MCF 10A (cell line): ENCODE measurements around the gene PLEKHH1. TPM values are rescaled to one million over a fixed set of nuclear protein-coding genes. Genes with fewer than 3 reads are reported as not detected.
A peak's percentile ranks its signal among the peaks of the same experiment; 100 is the strongest.

Experiments used
- BruUV-seq: library from RNA; stranded (reverse); fragments of 400-500 nt; replicated peaks from 2 replicates; lab custom pipeline; 2021; lab: Mats Ljungman, UMichigan
- CTCF ChIA-PET: fragments of 300-600 bp; sonication (Branson Sonifier 250); formaldehyde crosslinking; extraction: SDS; loops from one replicate; lab custom pipeline; 2021; ENCODE audit warnings: antibody characterized with exemption, inconsistent platforms; lab: Yijun Ruan, JAX
- POLR2A ChIA-PET: fragments of 300-600, 350-650 bp; sonication (Branson Sonifier 250); formaldehyde crosslinking; extraction: SDS; loops from one replicate; lab custom pipeline; 2020; ENCODE audit warnings: antibody characterized with exemption, inconsistent platforms; lab: Yijun Ruan, JAX
- DNase-seq: peaks from one replicate; pipeline ENCODE4 v3.0.0-alpha.2; 2018; ENCODE audit not compliant: unreplicated experiment
- H3K27ac Mint-ChIP-seq: one replicate; pipeline ENCODE4 v1.8.0; 2022; ENCODE audit warnings: mild to moderate bottlenecking, low read depth, mixed read lengths; ENCODE audit not compliant: unreplicated experiment
- H3K27me3 Mint-ChIP-seq: one replicate; pipeline ENCODE4 v1.8.0; 2022; ENCODE audit warnings: mixed read lengths; ENCODE audit not compliant: insufficient read depth, unreplicated experiment
- H3K36me3 Mint-ChIP-seq: one replicate; pipeline ENCODE4 v1.8.0; 2022; ENCODE audit warnings: mild to moderate bottlenecking, moderate library complexity, mixed read lengths; ENCODE audit not compliant: insufficient read depth, unreplicated experiment
- H3K4me1 Mint-ChIP-seq: one replicate; pipeline ENCODE4 v1.8.0; 2022; ENCODE audit warnings: mixed read lengths; ENCODE audit not compliant: insufficient read depth, unreplicated experiment
- H3K4me3 Mint-ChIP-seq: one replicate; pipeline ENCODE4 v1.8.0; 2022; ENCODE audit warnings: mild to moderate bottlenecking, moderate library complexity, mixed read lengths; ENCODE audit not compliant: unreplicated experiment
- H3K9me3 Mint-ChIP-seq: one replicate; pipeline ENCODE4 v1.8.0; 2022; ENCODE audit warnings: mixed read lengths; ENCODE audit not compliant: unreplicated experiment
- intact Hi-C: fragments of 100-400 bp; cut with micrococcal nuclease; formaldehyde crosslinking; loops from 2 replicates; pipeline ENCODE4 v1.14.1; 2022
- total RNA-seq: library from RNA; stranded (reverse); gene quantifications from 2 replicates; pipeline ENCODE4 v1.2.3, GENCODE V29; 2022
- TF ChIP-seq, protein P1 (sequence below): fragments of 200-600 bp; IDR thresholded peaks from one replicate; pipeline ENCODE4 v1.8.0; 2022; ENCODE audit warnings: antibody characterized with exemption, mild to moderate bottlenecking; ENCODE audit not compliant: unreplicated experiment

The PLEKHH1 gene
- total RNA-seq, 1 experiment from 2014 or later, result 5.8 TPM

DNA sequence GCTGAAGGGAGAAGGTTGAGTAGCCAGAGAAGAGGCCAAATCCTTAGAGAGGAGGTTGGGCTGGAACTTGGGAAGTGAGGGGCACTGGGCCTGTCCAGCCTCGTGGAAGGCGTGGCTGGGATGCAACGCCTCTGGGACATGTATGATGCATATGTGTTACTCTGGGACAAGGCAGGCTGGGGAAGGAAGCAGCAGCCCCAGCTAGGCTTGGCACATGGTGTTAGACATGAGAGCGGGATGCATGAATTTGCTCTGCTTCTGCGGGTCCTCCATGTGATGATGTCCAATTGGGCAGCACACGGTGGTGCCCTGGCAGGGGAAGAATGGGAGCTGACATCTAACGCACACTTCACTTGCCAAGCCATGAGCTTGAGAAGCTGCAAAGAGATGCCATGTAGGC, 21.3 kb downstream of the PLEKHH1 start:
- no peak for DNase-seq
- ChIA-PET POLR2A (interaction anchor here (0.9 to 1.2 kb wide), 2 partner anchors 12 to 38 kb away, joined by 3 read pairs; no protein-coding TSS in a partner anchor), CTCF (interaction anchor here (0.6 to 3.9 kb wide), 7 partner anchors 17 to 148 kb away, joined by 3 to 19 read pairs (median 3); no protein-coding TSS in a partner anchor)
- Mint-ChIP-seq H3K27me3 (no peaks in the 10 kb centered on the region), H3K36me3 (no peaks in the 10 kb centered on the region), H3K27ac (no peak overlapping the region), H3K9me3 (no peaks in the 10 kb centered on the region), H3K4me1 (peaks cover 12% of the 10 kb centered on the region), H3K4me3 (no peak overlapping the region)
- intact Hi-C loops, result no loop called here
- TF ChIP-seq, protein P1, sequence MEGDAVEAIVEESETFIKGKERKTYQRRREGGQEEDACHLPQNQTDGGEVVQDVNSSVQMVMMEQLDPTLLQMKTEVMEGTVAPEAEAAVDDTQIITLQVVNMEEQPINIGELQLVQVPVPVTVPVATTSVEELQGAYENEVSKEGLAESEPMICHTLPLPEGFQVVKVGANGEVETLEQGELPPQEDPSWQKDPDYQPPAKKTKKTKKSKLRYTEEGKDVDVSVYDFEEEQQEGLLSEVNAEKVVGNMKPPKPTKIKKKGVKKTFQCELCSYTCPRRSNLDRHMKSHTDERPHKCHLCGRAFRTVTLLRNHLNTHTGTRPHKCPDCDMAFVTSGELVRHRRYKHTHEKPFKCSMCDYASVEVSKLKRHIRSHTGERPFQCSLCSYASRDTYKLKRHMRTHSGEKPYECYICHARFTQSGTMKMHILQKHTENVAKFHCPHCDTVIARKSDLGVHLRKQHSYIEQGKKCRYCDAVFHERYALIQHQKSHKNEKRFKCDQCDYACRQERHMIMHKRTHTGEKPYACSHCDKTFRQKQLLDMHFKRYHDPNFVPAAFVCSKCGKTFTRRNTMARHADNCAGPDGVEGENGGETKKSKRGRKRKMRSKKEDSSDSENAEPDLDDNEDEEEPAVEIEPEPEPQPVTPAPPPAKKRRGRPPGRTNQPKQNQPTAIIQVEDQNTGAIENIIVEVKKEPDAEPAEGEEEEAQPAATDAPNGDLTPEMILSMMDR, result no peak
- BruUV-seq, result no TSS peak

DNA sequence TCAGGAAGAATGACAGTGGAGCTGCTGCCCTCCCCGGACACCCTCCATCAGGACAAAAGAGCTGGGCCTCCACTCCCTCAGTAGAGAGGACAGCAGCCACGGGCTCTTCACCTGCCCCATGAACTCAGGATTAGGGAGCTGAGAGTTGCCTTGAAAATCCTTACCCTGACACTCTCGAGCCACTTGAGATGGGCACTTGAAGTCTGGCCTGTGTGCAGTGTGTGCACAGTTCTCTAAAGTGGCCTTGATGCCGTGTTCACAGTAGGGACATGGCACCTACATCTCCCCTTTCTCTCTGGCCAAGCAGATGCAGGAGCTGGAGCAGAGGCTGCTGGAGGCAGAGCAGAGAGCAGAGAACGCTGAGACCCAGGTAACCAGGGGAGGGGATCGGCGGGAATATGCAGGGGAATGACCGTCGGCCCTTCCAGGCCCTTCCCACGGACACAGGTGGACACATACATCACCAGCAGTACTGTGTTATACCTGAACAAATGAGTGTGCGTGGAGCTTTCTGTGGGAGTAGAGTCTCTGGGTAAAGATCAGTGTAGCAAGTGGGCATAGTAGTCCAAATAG, 22.5 kb downstream of the PLEKHH1 start:
- BruUV-seq, result no TSS peak
- H3K9me3 Mint-ChIP-seq, result no peaks in the 10 kb centered on the region
- H3K27me3 Mint-ChIP-seq, result no peaks in the 10 kb centered on the region
- intact Hi-C loops, result no loop called here
- DNase-seq, result no peak
- no peak overlapping the region for H3K27ac Mint-ChIP-seq
- TF ChIP-seq, protein P1, result no peak
- ChIA-PET POLR2A (no interaction called here), CTCF (interaction anchor here (0.9 to 3.9 kb wide), 4 partner anchors 16 to 100 kb away, joined by 3 to 19 read pairs (median 10); no protein-coding TSS in a partner anchor)
- no peak overlapping the region for H3K4me3 Mint-ChIP-seq
- H3K36me3 Mint-ChIP-seq, result no peaks in the 10 kb centered on the region
- H3K4me1 Mint-ChIP-seq, result peaks cover 12% of the 10 kb centered on the region

DNA sequence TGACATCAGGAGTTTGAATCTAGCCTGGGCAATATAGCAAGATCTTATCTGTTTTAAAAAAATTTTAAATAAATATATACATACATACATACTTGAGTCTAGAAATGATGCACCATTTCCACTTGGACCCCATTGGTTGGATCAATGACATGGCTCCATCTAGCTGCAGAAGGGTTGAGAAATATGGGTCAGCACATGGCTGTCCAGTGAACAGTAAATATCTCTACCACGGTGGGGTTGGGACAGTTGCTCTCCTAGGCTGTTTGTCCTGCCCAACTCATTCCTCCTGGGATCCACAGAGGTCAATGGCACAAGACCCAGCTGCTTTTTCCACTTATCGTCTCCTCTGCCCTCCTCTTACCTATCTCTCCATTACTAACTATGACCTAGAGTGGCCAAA, 23.6 kb downstream of the PLEKHH1 start:
- Mint-ChIP-seq H3K36me3 (no peaks in the 10 kb centered on the region), H3K9me3 (no peaks in the 10 kb centered on the region), H3K27me3 (no peaks in the 10 kb centered on the region), H3K27ac (no peak overlapping the region), H3K4me1 (peaks cover 12% of the 10 kb centered on the region), H3K4me3 (no peak overlapping the region)
- BruUV-seq, result no TSS peak
- TF ChIP-seq, protein P1, result no peak
- no peak for DNase-seq
- intact Hi-C loops, result no loop called here
- POLR2A ChIA-PET, result interaction anchor here (1.3 kb wide), 1 partner anchor 9 kb away, joined by 5 read pairs; no protein-coding TSS in a partner anchor
- CTCF ChIA-PET, result interaction anchor here (3.0 to 3.9 kb wide), 2 partner anchors 15 to 30 kb away, joined by 17 to 19 read pairs; no protein-coding TSS in a partner anchor

DNA sequence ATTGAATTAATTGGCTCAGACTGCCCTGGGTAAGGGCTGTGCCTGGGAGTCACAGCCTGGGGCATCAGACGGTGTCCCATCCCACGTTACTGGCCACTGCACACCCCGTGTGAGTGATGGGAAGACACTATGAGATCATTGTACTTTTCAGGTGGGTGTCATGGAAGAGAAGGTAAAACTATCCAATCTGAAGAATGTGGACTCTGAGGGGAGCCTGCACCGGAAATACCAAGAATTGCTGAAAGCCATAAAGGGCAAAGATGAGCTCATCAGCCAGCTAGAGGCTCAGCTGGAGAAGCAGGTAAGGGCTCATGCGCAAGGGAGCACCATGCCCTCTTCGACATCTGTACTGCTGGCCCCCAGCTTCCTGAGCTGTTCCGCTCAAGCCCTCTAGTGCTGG, 24.0 kb downstream of the PLEKHH1 start:
- Mint-ChIP-seq H3K4me1 (peaks cover 12% of the 10 kb centered on the region), H3K4me3 (no peak overlapping the region), H3K9me3 (no peaks in the 10 kb centered on the region), H3K36me3 (no peaks in the 10 kb centered on the region), H3K27ac (no peak overlapping the region), H3K27me3 (no peaks in the 10 kb centered on the region)
- no TSS peak for BruUV-seq
- ChIA-PET POLR2A (interaction anchor here (1.3 kb wide), 1 partner anchor 8 kb away, joined by 5 read pairs; no protein-coding TSS in a partner anchor), CTCF (interaction anchor here (1.4 to 3.9 kb wide), 3 partner anchors 15 to 130 kb away, joined by 8 to 19 read pairs (median 11); no protein-coding TSS in a partner anchor)
- intact Hi-C loops, result no loop called here
- peak; percentile 26 for DNase-seq
- TF ChIP-seq, protein P1, result no peak
